AG08395 (cell line): ENCODE data around the gene PRPF4.
A peak's percentile ranks its signal among the peaks of the same experiment; 100 is the strongest.

Source experiments
- DNase-seq: peaks from one replicate; pipeline ENCODE4 v3.0.0; 2012; ENCODE audit warnings: mixed read lengths, low spot score

Gene PRPF4

DNA sequence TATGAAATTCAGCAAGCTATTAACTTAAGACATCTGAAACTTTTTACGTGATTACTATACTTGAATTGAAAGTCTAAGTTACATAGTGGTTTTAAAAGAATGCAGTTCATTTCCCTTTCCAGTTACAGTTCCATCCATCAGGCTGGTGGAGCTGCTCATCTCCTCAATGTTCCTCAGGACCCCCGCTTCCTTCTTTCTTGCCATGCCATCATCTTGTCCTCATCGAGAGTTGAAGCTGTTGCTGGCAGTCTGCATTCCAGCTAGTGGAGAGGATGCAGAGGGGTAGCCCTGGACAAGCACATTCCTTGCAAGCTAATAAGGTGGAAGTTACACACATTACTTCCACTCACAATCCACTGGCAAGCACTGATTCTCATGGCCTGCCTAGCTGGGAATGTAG, 36.5 kb downstream of the PRPF4 start:
- DNase-seq, result peak; percentile 2

DNA sequence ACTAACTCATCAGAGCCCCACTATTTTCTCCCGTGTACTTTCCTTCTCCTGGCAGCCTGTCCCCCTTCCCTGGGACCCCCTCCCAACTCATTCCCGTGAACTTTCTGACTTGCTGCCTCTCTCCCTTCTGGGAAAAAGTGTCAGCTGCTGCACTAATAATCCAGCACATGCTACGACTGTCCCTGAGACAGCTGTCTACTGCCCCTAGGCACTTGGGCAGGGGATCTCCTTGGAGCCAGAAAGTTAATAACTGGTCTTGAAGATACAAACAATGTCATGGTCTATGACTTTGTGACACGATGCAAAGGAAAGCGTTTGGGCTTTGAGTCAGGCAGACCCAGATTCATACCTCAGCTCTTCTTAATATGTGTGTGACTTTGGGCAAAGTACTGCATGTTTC, 37.8 kb downstream of the PRPF4 start:
- DNase-seq, result no peak

DNA sequence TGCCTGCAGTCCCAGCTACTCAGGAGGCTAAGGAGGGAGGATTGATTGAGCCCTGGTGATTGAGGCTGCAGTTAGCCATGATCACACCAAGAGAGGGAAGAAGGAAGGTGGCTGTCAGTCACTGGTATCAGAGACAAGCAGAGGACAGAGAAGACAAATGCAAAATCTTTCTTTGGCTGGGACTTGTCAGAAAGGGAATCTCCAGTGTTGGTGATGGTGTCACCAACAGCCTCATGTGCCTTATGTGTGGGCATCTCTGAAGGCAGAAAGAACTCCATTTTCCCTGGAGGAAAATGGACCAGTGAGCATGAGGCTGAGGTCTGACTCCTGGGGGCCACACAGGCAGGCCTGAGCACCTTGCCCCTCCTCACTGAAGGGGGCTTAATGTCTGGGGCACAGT, 39.8 kb downstream of the PRPF4 start:
- DNase-seq, result no peak

GRCh38 chr9:113316030-113316429, 40.6 kb downstream of the PRPF4 start:
- no peak for DNase-seq

DNA sequence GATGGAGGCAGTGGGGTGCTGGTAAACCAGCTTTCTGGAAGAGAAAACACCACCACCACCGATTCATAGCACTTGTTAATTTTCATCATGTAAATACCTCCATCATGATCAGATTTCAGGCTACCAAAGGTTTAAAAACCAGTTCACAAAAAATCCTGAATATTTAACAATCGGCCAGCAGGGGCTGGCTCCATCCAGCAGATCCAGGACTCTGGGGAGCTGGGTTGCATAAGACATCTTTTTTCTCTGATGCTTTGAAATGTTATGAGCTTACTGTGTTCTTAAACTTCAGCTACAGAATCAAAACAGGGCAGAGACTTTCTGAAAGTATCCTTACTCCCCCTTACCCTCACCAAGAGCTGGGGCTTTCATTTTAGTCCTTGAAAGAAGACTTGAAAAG, 42.3 kb downstream of the PRPF4 start:
- DNase-seq, result no peak

DNA sequence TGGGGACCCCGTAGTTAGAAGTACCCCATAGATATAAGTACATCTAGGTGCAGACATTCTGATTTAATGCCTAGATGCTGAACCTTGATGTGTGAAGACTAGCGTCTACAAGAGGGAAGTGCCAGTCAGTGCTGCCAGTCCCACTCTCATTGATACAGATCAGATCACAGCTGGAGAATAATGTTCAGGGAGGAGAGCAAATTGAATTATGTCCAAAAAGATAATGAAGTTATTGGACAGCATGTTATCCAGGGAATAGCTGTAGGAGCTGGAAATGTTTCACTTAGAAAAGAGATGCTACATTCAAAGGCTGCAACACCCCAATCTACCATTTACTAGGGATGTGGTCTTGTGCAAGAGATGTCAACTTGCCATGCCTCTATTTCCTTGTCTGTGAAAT, 43.6 kb downstream of the PRPF4 start:
- no peak for DNase-seq

DNA sequence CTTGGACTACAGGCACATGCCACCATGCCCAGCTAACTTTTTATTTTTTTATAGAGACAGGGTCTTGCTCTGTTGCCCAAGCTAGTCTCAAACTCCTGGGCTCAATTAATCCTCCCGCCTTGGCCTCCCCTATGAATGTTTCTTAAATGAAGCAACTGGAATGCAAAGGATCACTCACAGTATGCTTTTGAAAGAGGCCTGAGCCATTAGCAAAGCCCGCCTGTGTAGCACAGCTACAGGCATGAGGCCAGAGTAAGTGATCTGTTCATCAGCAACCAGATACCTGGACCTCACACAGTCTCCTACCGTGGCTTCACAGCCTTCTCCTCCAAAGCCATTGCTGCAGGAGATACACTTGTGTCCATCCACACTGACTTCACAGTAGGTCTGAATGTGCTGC, 44.6 kb downstream of the PRPF4 start:
- no peak for DNase-seq

GRCh38 chr9:113322671-113323070, 47.2 kb downstream of the PRPF4 start:
- DNase-seq, result no peak

DNA sequence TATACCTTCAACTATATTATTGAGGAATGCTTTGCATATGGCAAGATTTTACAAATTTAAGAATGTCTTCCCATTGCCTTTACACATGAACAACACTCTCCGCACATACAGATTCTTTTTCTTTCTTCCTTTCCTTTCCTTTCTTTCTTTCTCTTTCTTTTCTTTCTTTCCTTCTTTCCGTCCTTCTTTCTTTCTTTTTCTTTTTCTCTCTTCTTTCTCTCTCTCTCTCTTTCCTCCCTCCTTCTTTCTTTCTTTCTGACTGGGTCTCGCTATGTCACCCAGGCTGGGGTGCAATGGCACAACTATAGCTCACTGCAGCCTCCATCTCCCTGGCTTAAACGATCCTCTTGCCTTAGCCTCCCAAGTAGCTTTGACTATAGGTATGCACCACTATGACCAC, 50.8 kb downstream of the PRPF4 start:
- no peak for DNase-seq

GRCh38 chr9:113328045-113328782, 52.8 kb downstream of the PRPF4 start:
- DNase-seq, result no peak

GRCh38 chr9:113331780-113332179, 56.3 kb downstream of the PRPF4 start:
- DNase-seq, result no peak

DNA sequence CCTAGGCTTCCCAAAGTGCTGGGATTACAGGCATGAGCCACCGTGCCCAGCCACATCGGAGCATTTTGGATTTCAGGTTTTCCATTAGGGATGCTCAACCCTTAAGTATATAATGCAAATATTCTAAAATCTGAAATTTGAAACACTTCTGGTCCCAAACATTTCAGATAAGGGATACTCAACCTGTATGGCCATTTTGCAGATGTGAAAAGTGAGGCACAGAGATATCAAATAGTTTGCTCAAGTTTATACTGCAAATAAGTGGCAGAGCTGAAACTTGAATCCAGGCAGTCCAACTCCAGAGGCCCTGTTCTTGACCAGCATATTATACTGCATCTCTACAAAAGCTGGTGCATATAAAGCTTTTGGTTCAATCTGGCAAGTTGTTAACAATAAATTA, 62.3 kb downstream of the PRPF4 start:
- no peak for DNase-seq

DNA sequence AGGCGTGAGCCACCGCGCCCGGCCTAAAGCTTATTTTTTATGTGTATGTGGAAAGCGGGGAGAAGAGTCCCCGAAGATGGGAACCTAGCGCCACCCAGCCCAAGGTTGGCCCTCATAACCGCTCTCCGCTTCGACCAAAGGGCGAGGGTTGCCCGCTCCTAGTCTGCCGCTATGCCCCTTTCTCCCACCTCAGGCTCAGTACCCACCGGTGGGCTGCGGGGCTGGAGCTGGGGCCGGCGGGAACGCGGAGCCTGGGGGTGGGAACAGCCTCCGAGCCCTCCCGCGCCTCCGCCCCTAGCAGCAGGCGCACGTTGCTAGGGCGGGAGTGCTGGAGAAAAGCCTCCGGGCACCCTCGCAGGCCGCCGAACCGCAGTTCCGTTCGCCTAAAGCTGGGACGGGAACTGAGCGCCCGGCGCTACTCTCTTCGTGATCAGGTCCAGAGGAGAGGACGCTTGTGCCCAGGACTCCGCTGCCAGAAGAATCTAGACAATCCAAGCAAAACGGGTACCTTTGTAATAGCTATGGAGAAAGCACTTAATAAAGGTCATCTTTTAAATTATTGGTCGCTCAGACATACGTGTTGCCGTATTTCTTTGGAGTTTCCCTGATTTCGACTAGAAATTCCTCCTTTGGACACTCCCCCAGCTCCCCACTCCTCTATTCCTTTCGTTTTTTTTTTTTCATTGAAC, 64.7 kb downstream of the PRPF4 start, which contains the start of gene WDR31:
WDR31 (minus strand) TSS at position 265 of the 689 bp plus-strand sequence. CDS start 8,253 bp downstream, outside the sequence.
- peak; percentile 95 for DNase-seq

DNA sequence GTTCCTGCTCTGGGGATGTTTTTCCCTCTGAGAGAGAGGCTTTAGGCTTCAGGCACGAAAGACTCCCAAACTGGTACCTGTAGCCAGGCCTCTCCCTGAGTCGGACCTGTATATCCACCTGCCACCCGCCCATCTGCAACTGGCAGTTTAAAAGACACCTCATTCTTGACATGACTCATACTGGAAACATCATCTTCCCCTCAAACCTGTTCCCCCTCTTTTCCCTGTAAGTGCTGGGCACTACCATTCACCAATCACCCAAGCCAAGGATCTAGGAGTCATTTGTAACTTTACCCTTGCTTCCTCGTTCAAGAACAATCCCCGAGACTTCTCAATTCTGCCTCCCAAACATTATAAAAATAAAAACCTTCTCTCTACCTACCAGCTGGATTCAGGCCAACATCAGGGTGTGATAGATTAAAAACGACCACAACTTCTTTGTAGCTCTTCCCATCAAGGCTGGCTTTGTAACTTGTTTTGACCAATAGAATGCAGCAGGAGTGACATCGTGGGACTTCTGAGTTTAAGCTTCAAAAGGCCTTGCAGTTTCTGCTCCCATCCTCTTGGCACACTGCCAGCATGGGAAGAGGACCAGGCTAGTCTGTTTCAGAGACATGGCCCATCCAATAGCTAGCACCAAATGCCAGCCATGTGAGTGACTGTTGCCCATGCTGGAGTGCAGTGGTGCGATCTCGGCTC, 66.4 kb downstream of the PRPF4 start:
- DNase-seq, result no peak
